GM21390 (cell line): Measurements from ENCODE around the gene FTO.

Experiments used
- ATAC-seq: cut with Tn5 transposase; IDR thresholded peaks from one replicate; pipeline ENCODE4 v1.9.1; 2021; ENCODE audit not compliant: unreplicated experiment

Gene FTO

GRCh38 chr16:53991754-53992378 is 287.9 kb downstream of the FTO start:
- ATAC-seq: no peak

GRCh38 chr16:53995378-53995777 is 291.4 kb downstream of the FTO start:
- ATAC-seq: no peak

GRCh38 chr16:53996961-53997360 is 293.0 kb downstream of the FTO start:
- no peak for ATAC-seq

- ATAC-seq: no peak
Measured at GRCh38 chr16:53998024-53998810, 294.3 kb downstream of the FTO start.

GRCh38 chr16:53998966-53999522 is 295.1 kb downstream of the FTO start:
- no peak for ATAC-seq

GRCh38 chr16:53999841-54000240 is 295.9 kb downstream of the FTO start:
- ATAC-seq: no peak

- ATAC-seq: no peak
Measured at GRCh38 chr16:54000361-54000760, 296.4 kb downstream of the FTO start.

- ATAC-seq: no peak
Measured at GRCh38 chr16:54006693-54007092, 302.7 kb downstream of the FTO start.

GRCh38 chr16:54007504-54007903 is 303.5 kb downstream of the FTO start:
- ATAC-seq: no peak

- no peak for ATAC-seq
Measured at GRCh38 chr16:54009464-54010176, 305.7 kb downstream of the FTO start.

- ATAC-seq: no peak
Measured at GRCh38 chr16:54015147-54015546, 311.2 kb downstream of the FTO start.

GRCh38 chr16:54022362-54022761 is 318.4 kb downstream of the FTO start:
- ATAC-seq: no peak

- ATAC-seq: no peak
Measured at GRCh38 chr16:54026456-54026855, 322.5 kb downstream of the FTO start.

- ATAC-seq: no peak
Measured at GRCh38 chr16:54027062-54027461, 323.1 kb downstream of the FTO start.

GRCh38 chr16:54027558-54027957 is 323.6 kb downstream of the FTO start:
- no peak for ATAC-seq

GRCh38 chr16:54027995-54028394 is 324.0 kb downstream of the FTO start:
- ATAC-seq: no peak

GRCh38 chr16:54030451-54030850 is 326.5 kb downstream of the FTO start:
- ATAC-seq: no peak

- no peak for ATAC-seq
Measured at GRCh38 chr16:54031107-54031760, 327.3 kb downstream of the FTO start.

GRCh38 chr16:54033747-54034146 is 329.8 kb downstream of the FTO start:
- no peak for ATAC-seq

- ATAC-seq: no peak
Measured at GRCh38 chr16:54034684-54035083, 330.7 kb downstream of the FTO start.

GRCh38 chr16:54040480-54040879 is 336.5 kb downstream of the FTO start:
- no peak for ATAC-seq
